DMS153 treated with DMSO at 0.1 percent for 48 hours (cell line): ENCODE results near the gene MON2.
"Not testable (repeated sequence)": the region's sequence is repeated elsewhere in the genome, so short reads cannot be mapped to it uniquely, and the experiment has no call there.

Source experiments
- DNase-seq: peaks from one replicate; lab custom pipeline; 2025; ENCODE audit not compliant: unreplicated experiment; lab: John Stamatoyannopoulos, UW

MON2 gene, protein sequence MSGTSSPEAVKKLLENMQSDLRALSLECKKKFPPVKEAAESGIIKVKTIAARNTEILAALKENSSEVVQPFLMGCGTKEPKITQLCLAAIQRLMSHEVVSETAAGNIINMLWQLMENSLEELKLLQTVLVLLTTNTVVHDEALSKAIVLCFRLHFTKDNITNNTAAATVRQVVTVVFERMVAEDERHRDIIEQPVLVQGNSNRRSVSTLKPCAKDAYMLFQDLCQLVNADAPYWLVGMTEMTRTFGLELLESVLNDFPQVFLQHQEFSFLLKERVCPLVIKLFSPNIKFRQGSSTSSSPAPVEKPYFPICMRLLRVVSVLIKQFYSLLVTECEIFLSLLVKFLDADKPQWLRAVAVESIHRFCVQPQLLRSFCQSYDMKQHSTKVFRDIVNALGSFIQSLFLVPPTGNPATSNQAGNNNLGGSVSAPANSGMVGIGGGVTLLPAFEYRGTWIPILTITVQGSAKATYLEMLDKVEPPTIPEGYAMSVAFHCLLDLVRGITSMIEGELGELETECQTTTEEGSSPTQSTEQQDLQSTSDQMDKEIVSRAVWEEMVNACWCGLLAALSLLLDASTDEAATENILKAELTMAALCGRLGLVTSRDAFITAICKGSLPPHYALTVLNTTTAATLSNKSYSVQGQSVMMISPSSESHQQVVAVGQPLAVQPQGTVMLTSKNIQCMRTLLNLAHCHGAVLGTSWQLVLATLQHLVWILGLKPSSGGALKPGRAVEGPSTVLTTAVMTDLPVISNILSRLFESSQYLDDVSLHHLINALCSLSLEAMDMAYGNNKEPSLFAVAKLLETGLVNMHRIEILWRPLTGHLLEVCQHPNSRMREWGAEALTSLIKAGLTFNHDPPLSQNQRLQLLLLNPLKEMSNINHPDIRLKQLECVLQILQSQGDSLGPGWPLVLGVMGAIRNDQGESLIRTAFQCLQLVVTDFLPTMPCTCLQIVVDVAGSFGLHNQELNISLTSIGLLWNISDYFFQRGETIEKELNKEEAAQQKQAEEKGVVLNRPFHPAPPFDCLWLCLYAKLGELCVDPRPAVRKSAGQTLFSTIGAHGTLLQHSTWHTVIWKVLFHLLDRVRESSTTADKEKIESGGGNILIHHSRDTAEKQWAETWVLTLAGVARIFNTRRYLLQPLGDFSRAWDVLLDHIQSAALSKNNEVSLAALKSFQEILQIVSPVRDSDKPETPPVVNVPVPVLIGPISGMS (N-terminal part only)

DNA sequence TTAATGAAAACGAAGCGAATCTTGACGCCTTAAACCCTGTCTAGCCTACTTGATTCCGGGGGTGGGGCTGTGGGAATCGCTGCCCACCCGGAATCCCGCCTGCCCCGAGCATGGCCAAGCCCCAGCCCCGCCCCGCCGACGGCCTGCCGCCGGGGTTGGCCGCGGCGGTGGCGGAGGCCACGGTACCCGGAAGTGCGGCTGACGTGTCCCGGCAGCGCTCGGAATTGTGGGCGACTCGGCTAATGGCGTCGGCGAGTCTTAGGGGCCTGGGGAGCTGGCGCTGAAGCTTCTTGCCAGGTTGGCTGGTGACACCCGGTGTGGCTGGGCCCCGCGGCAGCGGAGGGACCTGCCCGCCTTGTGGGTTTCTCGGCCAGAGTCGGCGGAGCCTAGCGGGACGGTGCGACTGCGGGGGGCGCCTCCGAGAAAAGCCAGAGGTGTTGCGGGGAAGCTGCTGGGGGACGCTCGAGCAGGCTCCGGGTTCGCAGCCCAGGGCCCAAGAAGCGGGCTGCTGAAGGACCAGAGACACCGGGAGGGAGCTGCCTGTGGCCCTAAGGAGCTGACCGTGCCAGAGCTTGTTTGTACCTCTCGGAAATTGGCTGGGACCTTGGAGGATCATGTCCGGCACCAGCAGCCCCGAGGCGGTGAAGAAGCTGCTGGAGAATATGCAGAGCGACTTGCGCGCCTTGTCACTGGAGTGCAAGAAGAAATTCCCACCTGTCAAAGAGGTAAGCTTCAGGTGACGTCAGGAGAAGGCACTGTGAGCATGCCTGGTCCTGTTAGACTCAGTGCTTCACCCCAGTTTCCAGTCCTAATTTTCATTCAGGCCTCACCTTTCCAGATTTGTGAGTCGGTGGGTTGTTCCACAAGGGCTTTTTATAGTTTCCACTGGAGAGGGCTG is at the start of gene MON2:
Gene MON2 (plus strand): TSS at position 233 of the 898 bp plus-strand sequence. CDS start 382 bp downstream, at position 615.
- peak; percentile 71 for DNase-seq

DNA sequence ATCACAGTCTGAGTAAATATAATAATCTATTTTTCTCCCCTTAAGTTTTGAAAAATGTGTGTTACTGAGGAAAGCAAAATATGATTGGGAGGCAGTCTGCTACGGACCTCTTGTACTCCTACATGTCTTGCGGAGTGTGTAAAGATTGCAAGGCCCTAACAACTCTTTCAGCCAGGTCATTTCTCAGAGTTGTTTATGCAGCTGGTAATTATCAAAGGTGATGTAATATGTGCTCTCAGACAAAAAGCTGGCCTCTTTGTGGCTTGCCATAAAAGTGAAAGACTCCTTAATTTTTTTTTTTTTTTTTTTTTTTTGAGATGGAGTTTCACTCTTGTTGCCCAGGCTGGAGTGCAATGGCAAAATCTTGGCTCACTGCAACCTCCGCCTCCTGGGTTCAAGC is 40.5 kb upstream of the MON2 start:
- no peak for DNase-seq

DNA sequence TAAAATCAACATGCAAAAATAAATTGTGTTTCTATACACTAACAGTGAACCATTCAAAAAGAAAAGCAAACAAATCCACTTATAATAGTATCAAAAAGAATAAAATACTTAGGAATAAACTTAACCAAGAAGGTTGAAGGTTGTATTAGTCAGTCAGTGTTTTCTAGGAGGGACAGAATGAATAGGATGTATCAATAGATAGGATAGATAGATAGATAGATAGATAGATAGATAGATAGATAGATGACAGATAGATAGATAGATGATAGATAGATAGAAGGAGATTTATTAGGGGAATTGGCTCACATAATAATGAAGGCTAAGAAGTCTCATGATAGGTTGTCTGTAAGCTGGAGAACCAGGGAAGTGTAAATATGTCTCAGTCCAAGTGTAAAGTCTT is 37.2 kb upstream of the MON2 start:
- no peak for DNase-seq

DNA sequence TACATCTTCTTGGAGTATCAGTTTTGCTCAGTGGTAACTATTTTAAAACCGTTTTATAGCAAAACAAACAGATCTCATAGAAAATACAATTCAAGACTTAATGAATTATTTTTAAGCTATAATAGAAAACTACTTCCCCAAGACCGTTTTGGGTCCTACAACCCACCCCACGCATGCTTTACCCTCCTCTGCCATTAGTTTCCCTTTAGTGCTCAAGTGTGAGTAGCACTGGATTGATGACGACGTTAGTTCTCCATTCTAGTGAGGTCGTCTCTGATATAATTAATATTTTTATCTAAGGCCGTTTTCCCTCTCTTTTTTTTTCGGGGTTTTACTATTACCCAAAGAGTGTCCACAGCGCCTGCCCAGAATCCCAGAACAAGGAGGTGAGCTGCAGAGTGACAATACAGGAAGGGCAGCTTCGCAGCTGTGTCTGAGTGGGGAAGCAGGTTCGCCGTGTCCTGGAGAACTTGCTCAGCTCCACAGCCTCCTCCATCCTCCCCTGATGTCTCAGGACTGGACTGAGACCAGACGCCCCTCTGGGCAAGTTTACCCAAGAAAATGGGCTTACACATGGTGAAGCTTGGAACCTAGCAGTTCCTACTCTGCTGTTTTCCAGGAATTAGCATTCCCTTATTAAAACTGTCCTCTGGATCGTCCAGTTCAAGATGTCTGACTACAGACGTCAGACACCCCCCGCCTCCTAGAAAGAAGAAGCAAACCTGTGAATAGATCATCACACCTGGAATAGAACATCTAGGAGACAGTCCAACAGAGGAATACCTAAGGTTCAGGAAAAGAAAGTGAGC is 31.9 kb upstream of the MON2 start:
- DNase-seq, result peak; percentile 0

DNA sequence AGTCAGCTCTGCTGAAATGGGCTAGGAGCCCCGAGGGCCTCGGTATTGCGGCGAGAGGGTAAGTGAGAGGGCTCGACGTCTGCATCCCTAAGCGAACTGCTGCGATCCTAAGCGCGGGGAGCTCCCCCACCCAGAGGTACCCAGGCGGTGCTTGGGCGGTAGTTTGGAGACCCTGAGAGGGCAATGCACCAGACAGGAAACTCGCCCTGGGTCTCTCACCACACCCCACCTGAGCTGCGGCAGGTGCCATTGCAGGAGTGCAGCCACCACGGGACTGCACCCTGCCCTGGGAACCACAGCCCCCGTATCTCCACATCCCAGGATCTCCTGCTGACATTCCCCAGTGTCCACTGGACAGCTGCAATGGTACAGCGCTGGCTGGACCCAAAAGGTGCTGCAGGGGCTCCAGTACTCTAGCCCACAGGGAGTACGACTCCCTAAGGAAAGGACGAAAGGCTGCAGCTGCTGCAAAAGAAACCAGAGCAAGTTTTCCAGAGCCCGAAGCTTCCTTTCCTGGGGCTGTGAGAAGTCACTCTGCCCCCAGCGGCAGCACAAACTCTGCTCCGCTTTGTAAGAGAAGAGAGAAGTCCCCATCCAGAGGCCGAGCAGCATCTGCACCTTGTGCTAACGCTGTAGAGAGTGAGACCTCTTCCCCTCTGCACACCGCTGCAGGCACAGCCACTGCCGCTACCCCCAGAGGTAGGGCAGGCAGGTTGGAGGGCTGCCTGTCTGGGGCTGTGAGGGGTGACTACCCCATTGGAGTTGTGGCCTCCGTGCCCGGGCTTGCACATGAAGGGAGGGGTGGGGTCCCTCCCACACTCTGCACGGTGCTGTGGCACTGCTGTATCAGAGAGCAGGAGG is 31.1 kb upstream of the MON2 start:
- peak; percentile 8 for DNase-seq

DNA sequence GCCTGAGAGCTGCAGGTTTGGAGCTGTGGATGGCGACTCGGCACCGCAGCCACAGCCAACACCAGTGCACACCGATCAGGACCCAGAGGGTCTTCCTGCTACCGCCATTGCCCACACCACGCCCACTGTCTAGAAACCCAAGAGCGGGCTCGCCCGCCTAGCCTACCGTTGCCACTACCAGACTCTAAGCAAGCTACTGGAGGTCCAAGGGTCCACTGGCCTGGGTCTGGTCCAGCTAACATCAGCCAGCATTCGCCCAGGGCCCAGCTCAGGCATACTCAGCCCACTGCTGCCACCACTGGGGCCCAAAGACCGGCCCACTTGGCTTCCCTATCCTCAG is 30.5 kb upstream of the MON2 start:
- no peak for DNase-seq

DNA sequence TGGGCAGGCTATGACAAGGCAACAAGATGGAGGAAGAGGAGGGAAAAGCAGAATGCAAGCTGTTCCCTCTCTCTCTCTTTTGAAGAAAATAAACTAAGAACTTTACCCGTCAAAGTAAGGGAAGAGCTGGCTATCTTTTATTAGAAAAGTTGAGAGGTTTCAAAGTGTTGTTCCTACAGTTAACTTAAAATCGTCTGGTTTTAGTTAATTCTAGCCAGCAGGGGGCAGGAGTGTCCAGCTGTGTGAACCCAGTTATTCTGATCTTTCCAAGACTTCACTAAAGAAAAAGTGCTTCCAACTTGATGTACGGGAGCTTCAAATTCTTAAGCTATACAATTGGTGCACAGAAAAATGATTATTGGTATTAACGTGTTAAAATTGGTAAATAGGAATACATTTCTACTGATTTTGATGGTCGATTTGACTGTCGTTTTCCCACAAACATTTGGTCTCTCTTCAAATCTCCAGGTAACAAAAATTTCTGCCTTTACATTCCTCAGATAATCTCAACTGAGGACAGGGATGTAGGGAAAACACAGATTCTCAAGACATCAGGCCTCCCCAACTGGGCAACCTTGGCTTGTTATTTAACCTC is 28.4 kb upstream of the MON2 start:
- peak; percentile 16 for DNase-seq

DNA sequence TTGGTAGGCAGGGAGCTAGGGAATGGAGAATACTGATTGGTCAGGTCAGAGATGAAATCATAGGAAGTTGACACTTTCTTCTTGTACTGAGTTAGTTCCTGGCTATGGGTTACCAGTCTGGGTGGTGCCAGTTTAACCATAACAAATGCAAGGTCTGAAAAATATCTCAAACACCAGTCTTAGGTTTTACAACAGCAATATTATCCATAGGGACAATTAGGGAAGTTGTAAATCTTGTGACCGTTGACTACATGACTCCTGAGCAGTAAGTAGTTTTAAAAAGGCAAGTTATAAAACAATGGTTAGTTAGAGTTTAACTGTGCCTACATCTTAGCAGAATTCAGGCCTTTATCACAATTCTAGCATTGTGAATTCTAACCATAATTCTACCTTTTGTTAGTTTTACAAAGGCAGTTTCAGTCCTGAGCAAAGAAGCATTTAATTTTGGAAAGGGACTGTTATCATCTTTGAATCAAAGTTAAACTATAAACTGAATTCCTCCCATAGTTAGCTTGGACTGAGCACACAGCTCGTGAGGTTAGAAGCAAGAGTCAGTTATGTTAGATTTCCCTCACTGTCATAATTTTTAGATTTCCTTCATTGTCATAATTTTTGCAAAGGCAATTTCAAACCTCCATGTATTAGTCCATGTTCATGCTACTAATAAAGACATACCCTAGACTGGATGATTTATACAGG is 19.7 kb upstream of the MON2 start:
- DNase-seq, result no peak

DNA sequence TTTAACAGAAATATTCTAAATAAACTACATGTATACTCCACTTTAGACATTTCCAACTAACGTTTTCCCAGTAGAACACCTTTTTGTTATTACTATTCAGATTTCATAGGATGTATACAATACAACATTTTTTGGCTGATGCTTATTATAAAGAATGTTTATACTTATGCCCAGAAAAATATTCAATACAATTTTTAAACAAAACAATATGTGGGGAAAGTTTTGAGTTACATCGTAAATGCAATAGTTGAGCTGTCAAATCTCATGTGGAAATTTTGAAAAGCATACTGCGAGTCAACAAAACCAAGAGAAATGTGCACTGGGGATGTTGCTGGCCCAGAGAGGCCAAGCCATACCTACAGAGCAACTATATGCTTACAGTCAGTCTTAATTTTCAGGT is 18.2 kb upstream of the MON2 start:
- DNase-seq, result no peak

DNA sequence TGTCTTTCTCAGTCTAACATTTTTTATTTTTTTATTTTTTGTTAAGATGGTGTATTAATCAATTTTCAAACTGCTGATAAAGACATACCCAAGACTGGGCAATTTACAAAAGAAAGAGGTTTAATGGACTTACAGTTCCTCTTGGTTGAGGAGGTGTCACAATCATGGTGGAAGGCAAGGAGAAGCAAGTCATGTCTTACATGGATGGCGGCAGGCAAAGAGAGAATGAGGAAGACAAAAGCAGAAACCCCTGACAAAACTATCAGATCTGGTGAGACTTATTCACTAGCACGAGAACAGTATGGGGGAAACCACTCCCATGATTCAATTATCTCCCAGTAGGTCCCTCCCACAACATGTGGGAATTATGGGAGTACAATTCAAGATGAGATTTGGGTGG is 11.2 kb upstream of the MON2 start:
- DNase-seq, result not testable (repeated sequence)

DNA sequence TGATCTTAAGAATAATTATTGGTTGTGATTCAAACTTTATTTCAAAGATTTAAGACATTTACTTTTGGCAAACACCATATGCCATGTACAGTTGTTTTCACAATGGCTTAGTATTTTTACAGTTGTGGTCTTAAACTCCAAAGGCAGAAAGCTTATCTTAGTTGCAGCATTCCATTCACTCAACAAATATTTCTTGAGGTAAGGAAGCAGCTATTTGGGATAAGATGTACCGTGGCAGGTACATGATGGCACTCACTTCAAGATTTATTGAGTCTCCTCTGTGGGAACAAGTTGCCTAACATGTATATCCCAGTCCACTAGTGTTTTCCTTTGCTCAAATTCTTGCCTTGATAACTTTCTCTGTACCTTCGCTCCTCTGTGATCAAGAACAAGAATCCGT is 8.0 kb upstream of the MON2 start:
- no peak for DNase-seq

DNA sequence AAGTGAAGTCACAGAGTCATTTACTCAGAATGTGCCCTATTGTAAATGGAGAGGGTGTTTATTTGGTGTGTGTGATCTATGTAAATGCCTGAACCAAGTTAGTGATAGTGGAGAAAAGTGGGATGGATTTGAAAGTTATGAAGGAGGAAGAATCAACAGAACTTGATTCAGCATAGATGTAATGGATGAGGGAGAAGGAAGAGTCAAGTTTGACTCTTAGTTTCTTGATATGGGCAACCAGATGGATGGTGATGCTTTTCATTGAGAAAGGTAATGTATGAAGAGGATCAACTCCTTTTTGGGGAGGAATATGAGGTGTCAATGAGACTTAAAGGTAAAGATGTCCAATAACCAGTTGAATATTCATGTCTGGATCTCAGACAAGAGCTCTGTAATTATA is 6.7 kb upstream of the MON2 start:
- no peak for DNase-seq

DNA sequence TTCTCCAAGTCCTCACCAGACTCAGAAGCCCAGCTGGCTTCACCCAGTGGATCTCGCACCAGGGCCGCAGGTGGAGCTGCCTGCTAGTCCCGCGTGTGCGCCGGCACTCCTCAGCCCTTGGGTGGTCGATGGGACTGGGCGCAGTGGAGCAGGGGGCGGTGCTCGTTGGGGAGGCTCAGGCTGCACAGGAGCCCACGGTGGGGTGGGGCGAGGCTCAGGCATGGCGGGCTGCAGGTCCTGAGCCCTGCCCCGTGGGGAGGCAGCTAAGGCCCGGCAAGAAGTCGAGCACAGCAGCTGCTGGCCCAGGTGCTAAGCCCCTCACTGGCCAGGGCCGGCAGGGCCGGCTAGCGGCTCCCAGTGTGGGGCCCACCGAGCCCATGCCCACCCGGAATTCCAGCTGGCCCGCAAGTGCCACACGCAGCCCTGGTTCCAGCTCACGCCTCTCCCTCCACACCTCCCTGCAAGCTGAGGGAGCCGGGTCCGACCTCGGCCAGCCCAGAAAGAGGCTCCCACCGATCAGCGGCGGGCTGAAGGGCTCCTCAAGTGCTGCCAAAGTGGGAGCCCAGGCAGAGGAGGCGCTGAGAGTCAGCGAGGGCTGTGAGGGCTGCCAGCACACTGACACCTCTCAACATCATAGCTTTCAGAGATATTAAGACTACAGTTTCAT is 5.3 kb upstream of the MON2 start:
- not testable (repeated sequence) for DNase-seq

DNA sequence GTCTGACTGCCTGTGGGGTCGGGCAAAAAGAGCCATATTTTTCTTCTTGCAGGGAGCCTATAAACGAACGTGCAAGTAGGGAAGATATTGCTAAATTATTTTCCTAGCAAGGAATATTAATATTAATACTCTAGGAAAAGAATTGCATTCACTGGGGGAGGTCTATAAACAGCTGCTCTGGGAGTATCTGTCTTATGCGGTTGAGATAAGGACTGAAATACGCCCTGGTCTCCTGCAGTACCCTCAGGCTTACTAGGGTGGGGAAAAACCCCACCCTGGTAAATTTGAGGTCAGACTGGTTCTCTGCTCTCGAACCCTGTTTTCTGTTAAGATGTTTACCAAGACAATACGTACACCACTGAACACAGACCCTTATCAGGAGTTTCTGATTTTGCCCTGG is 3.4 kb upstream of the MON2 start:
- not testable (repeated sequence) for DNase-seq

DNA sequence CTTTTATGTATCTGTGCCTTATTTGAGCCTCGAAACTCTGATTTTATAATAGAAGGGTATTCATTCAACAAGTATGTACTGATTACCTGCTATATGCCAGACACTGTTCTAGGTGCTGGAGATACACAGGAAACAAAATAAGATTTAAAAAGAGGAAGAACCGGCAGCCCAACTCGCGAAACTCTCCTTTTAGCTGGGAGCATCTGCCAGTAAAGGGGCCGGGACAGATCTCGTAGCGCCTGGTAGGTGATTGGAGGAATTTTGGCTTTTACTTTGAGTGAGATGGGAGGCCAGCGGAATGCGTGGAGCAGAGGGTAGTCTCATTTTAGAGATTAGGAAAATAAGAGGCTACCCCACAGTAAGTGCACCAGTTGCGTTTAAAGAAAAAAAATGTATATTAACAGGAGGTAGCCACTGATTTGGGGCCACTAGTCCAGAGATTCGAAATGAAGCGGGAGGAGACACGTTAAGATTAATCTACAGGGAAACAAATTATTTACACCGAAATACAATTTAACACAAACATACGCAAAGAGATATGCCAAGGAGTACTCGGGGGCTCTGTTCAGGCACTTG is 520 bp upstream of the MON2 start:
- peak; percentile 14 for DNase-seq

DNA sequence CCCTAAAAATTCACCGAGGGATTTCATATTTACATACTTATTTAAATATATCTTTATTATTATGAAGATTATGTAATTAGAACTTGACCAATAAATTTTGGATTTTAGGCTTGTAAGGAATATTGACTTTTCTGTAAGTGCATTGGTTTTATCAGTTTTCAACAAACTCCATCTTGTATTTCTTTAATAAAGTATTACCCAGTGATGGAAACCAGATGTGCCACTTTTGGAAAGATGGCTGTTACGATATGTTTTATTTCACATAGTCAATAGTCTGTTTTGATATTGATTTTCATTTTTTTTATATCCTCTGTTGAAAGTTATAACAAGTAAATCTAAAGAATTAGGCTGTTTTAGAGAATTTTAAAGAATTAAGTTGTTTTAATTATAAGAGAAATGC is 1.8 kb downstream of the MON2 start:
- no peak for DNase-seq

DNA sequence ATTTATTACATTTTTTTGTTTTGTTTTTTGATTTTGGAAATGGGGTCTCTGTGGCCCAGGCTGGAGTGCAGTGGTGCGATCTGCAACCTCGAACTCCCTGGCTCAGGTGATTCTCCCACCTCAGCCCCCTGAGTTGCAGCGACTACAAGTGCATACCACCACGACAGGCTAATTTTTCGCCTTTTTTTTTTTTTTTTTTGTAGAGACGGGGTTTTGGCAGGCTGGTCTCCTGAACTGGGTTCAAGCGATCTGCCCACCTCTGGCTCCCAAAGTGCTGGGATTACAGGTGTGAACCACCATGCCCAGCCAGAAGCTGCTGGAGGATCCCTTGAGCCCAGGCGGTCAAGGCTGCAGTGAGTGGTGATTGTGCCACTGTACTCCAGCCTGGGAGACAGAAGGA is 2.3 kb downstream of the MON2 start:
- DNase-seq, result no peak
